ENCODE measurements around the gene PYCARD.

DNA sequence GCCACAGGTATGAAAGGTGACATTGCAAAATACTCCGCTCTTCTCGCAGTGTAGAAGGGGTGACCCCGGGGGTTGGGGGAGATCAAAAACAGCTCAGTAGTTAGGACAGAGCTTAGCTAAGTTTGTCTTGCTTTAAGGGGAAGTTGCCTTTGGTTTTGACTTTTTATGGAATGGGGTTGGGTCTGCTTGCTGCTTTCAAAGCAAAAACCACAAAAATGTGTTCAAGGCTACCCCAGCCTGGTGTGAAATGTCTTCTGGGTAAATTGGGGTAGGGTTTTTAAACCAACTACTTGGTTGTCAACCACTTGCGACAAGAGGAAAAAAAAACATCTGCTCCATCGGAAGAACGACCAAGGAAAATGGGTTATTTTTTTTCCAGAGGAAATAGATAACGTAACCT is 16.4 kb downstream of the PYCARD start:
- TF ChIP-seq, protein P1, sequence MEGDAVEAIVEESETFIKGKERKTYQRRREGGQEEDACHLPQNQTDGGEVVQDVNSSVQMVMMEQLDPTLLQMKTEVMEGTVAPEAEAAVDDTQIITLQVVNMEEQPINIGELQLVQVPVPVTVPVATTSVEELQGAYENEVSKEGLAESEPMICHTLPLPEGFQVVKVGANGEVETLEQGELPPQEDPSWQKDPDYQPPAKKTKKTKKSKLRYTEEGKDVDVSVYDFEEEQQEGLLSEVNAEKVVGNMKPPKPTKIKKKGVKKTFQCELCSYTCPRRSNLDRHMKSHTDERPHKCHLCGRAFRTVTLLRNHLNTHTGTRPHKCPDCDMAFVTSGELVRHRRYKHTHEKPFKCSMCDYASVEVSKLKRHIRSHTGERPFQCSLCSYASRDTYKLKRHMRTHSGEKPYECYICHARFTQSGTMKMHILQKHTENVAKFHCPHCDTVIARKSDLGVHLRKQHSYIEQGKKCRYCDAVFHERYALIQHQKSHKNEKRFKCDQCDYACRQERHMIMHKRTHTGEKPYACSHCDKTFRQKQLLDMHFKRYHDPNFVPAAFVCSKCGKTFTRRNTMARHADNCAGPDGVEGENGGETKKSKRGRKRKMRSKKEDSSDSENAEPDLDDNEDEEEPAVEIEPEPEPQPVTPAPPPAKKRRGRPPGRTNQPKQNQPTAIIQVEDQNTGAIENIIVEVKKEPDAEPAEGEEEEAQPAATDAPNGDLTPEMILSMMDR (IDR thresholded peaks at IDR 0.05; ENCODE audit: poor library complexity, severe bottlenecking): no peak
- TF ChIP-seq EZH2 (IDR thresholded peaks at IDR 0.05; ENCODE audit: borderline replicate concordance, insufficient read depth, low read length, poor library complexity, severe bottlenecking): no peak

All from neural cell (in vitro differentiated cells).